A673 (cell line): ENCODE data around the gene RPL38. TPM values are rescaled to one million over a fixed set of nuclear protein-coding genes. Genes with fewer than 3 reads are reported as not detected.

ENCODE experiments used
- BruUV-seq: library from RNA; stranded (reverse); fragments of 400-500 nt; replicated peaks from 2 replicates; lab custom pipeline; 2021; lab: Mats Ljungman, UMichigan
- CTCF ChIA-PET: fragments of 300-600 bp; sonication (Branson Sonifier 250); formaldehyde crosslinking; loops from one replicate; lab custom pipeline; 2022; ENCODE audit warnings: antibody characterized with exemption; lab: Charles Lee
- POLR2A ChIA-PET: fragments of 300-600 bp; sonication (Branson Sonifier 250); formaldehyde crosslinking; loops from one replicate; lab custom pipeline; 2022; ENCODE audit warnings: antibody characterized with exemption; ENCODE audit not compliant: low non-redundant PET; lab: Charles Lee
- DNase-seq: peaks from one replicate; pipeline ENCODE4 v3.0.0-alpha.2; 2015; ENCODE audit warnings: low spot score
- H3K27ac ChIP-seq: fragments of 200-600 bp; sonication (generic); 2 replicates; pipeline ENCODE4 v1.5.1; 2016; ENCODE audit warnings: mixed run types, low read depth, mild to moderate bottlenecking, mixed read lengths, antibody characterized with exemption, low read length; ENCODE audit not compliant: poor library complexity, severe bottlenecking
- H3K27me3 ChIP-seq: fragments of 200-600 bp; sonication (generic); replicated peaks from 2 replicates; pipeline ENCODE4 v1.6.1; 2017; ENCODE audit warnings: mixed run types, low read depth, mild to moderate bottlenecking, mixed read lengths, antibody characterized with exemption, low read length; ENCODE audit not compliant: insufficient read depth, poor library complexity
- H3K36me3 ChIP-seq: fragments of 200-600 bp; sonication (generic); 2 replicates; pipeline ENCODE4 v1.6.1; 2016; ENCODE audit warnings: mixed run types, mild to moderate bottlenecking, mixed read lengths, antibody characterized with exemption, low read length; ENCODE audit not compliant: insufficient read depth, poor library complexity, severe bottlenecking
- H3K4me1 ChIP-seq: fragments of 200-600 bp; sonication (generic); 2 replicates; pipeline ENCODE4 v1.6.1; 2017; ENCODE audit warnings: mixed run types, mild to moderate bottlenecking, mixed read lengths, antibody characterized with exemption, low read length; ENCODE audit not compliant: insufficient read depth, poor library complexity, severe bottlenecking
- H3K4me3 ChIP-seq: fragments of 200-600 bp; sonication (generic); 2 replicates; pipeline ENCODE4 v1.5.1; 2016; ENCODE audit warnings: low read depth, mixed run types, mild to moderate bottlenecking, mixed read lengths, low read length; ENCODE audit not compliant: poor library complexity, severe bottlenecking
- H3K9me3 ChIP-seq: fragments of 200-600 bp; sonication (generic); 2 replicates; pipeline ENCODE4 v1.6.1; 2016; ENCODE audit warnings: mixed run types, low read depth, mild to moderate bottlenecking, mixed read lengths, antibody characterized with exemption, low read length; ENCODE audit not compliant: poor library complexity, severe bottlenecking
- CTCF ChIP-seq: fragments of 300-800, 200-600 bp; sonication (generic); conservative IDR thresholded peaks from 2 replicates; pipeline ENCODE4 v1.5.1; 2017; ENCODE audit warnings: low read depth, mild to moderate bottlenecking, antibody characterized with exemption, low read length, moderate library complexity, mixed read lengths
- EZH2 ChIP-seq: fragments of 200-600 bp; sonication (generic); IDR thresholded peaks from 2 replicates; pipeline ENCODE4 v1.6.1; 2017; ENCODE audit warnings: borderline replicate concordance, low read depth, mild to moderate bottlenecking, mixed read lengths, antibody characterized with exemption, low read length; ENCODE audit not compliant: poor library complexity, severe bottlenecking
- intact Hi-C: fragments of 100-400 bp; cut with micrococcal nuclease; formaldehyde crosslinking; loops from one replicate; pipeline ENCODE4 v1.10.0; 2022; ENCODE audit not compliant: unreplicated experiment
- total RNA-seq: library from RNA; stranded (reverse); gene quantifications from 2 replicates; pipeline ENCODE4 v1.2.3, GENCODE V29; 2021

The RPL38 gene
- total RNA-seq, 1 experiment from 2014 or later, result 996 TPM

- H3K27me3 ChIP-seq, result no peaks in the 10 kb centered on the region
- no peak overlapping the region for H3K4me3 ChIP-seq
- H3K36me3 ChIP-seq, result no peaks in the 10 kb centered on the region
- H3K4me1 ChIP-seq, result peaks cover 8% of the 10 kb centered on the region
- intact Hi-C loops, result loop anchor here (10.0 kb wide), 1 partner anchor 235 kb away; no protein-coding TSS in a partner anchor
- no peak overlapping the region for H3K27ac ChIP-seq
- no peak for TF ChIP-seq EZH2
- TF ChIP-seq CTCF, result no peak
- no TSS peak for BruUV-seq
- H3K9me3 ChIP-seq, result no peaks in the 10 kb centered on the region
- ChIA-PET CTCF (no interaction called here), POLR2A (no interaction called here)
- DNase-seq, result no peak
Measured at GRCh38 chr17:74219576-74220133, 16.2 kb downstream of the RPL38 start.

DNA sequence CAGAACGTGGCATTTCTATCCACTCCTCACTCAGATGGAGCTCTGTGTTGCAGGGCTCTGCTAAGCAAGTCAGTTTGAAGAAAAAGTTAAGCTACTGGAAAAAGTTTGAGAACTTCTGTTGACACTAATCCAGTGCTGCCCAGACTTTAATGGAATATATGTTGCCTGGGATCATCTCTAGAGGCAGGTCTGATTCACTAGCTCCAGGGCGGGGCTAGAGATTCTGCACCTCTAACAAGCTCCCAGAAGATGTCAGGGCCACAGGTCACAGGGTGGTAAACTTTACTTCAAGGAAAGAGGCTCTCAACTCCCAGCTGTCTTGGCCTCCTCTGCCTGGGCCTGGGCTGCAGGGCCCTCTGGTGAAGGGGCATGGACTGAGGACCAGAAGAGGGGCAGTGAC is 16.7 kb downstream of the RPL38 start:
- Histone ChIP-seq H3K4me3 (no peak overlapping the region), H3K9me3 (no peaks in the 10 kb centered on the region), H3K27ac (no peak overlapping the region), H3K36me3 (no peaks in the 10 kb centered on the region), H3K27me3 (no peaks in the 10 kb centered on the region), H3K4me1 (peaks cover 5% of the 10 kb centered on the region)
- DNase-seq, result no peak
- BruUV-seq, result no TSS peak
- CTCF ChIA-PET, result no interaction called here
- POLR2A ChIA-PET, result interaction anchor here (0.5 kb wide), 1 partner anchor 16 kb away, joined by 5 read pairs; no protein-coding TSS in a partner anchor
- TF ChIP-seq EZH2 (no peak), CTCF (no peak)
- intact Hi-C loops, result no loop called here

- Histone ChIP-seq H3K9me3 (no peaks in the 10 kb centered on the region), H3K4me1 (peaks cover 5% of the 10 kb centered on the region), H3K36me3 (no peaks in the 10 kb centered on the region), H3K27me3 (no peaks in the 10 kb centered on the region), H3K4me3 (no peak overlapping the region), H3K27ac (no peak overlapping the region)
- ChIA-PET CTCF (no interaction called here), POLR2A (no interaction called here)
- no peak for DNase-seq
- intact Hi-C loops, result no loop called here
- no TSS peak for BruUV-seq
- no peak for TF ChIP-seq EZH2
- TF ChIP-seq CTCF, result no peak
Measured at GRCh38 chr17:74220946-74221818, 17.7 kb downstream of the RPL38 start.
